ENCODE data around the gene DCLRE1C.

DNA sequence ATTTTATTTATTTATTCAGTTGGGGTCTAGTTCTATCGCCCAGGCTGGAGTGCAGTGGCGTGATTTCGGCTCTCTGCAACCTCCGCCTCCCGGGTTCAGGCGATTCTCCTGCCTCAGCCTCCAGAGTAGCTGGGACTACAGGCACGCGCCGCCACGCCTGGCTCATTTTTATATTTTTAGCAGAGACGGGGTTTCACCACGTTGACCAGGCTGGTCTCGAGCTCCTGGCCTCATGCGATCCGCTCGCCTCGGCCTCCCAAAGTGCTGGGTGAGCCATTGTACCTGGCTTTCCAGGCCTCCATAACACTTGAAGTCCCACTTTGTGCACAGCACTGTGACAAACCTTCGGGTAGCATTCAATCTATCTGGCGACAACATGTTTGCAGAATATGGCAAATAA, 1.0 kb upstream of the DCLRE1C start:
- TF ChIP-seq POLR2AphosphoS5 (IDR thresholded peaks at IDR 0.05; ENCODE audit: low read depth, low read length) (no peak), TAF1 (IDR thresholded peaks at IDR 0.05; ENCODE audit: borderline replicate concordance, low read depth, low read length) (no peak)

Measured in GM12892 (cell line).